Astrocyte (in vitro differentiated cells and primary cell): ENCODE data around the gene RBFOX2.

Experiments
- EZH2 ChIP-seq: IDR thresholded peaks from 2 replicates; pipeline ENCODE4 v1.6.1; 2012; ENCODE audit warnings: mild to moderate bottlenecking, low read length, inconsistent platforms; ENCODE audit not compliant: insufficient read depth
- TF ChIP-seq, protein P1 (sequence below): IDR thresholded peaks from 2 replicates; pipeline ENCODE4 v1.5.1; 2011; ENCODE audit warnings: low read depth, mild to moderate bottlenecking, inconsistent platforms, low read length, moderate library complexity; ENCODE audit not compliant: insufficient read depth

DNA sequence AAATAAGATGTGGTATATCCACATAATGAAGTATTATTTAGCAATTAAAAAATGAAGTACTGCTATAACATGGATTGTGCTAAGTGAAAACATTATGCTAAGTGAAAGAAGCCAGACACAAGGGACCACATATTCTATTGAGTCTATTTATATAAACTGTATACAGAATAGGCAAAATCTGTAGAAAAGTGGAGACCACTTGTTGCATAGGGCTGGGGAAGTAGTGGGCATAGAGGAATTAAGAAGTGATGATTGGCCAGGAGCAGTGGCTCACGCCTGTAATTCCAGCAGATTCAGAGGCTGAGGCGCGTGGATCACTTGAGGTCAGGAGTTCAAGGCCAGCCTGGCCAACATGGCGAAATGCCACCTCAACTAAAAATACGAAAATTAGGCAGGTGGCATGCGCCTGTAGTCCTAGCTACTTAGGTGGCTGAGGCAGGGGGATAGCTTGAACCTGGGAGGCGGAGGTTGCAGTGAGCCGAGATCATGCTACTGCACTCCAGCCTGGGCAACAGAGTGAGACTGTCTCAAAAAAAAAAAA, 109.6 kb downstream of the RBFOX2 start:
- TF ChIP-seq, protein P1, sequence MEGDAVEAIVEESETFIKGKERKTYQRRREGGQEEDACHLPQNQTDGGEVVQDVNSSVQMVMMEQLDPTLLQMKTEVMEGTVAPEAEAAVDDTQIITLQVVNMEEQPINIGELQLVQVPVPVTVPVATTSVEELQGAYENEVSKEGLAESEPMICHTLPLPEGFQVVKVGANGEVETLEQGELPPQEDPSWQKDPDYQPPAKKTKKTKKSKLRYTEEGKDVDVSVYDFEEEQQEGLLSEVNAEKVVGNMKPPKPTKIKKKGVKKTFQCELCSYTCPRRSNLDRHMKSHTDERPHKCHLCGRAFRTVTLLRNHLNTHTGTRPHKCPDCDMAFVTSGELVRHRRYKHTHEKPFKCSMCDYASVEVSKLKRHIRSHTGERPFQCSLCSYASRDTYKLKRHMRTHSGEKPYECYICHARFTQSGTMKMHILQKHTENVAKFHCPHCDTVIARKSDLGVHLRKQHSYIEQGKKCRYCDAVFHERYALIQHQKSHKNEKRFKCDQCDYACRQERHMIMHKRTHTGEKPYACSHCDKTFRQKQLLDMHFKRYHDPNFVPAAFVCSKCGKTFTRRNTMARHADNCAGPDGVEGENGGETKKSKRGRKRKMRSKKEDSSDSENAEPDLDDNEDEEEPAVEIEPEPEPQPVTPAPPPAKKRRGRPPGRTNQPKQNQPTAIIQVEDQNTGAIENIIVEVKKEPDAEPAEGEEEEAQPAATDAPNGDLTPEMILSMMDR = no peak
- TF ChIP-seq EZH2 = no peak
